IMR-90 (cell line): ENCODE data around the gene NEURL4. TPM values are rescaled to one million over a fixed set of nuclear protein-coding genes. Genes with fewer than 3 reads are reported as not detected.
A peak's percentile ranks its signal among the peaks of the same experiment; 100 is the strongest.

Source experiments
- ATAC-seq: fragments of 200-7000 bp; cut with Tn5 transposase; 2 replicates; pipeline ENCODE4 v1.9.1; 2020; ENCODE audit warnings: low read depth, mild to moderate bottlenecking, moderate library complexity
- BruUV-seq: library from RNA; stranded (reverse); fragments of 400-500 nt; replicated peaks from 2 replicates; lab custom pipeline; 2021; lab: Mats Ljungman, UMichigan
- CTCF ChIA-PET: fragments of 300-600 bp; formaldehyde crosslinking; extraction: SDS; loops from one replicate; lab custom pipeline; 2021; ENCODE audit warnings: antibody characterized with exemption; lab: Yijun Ruan, JAX
- POLR2A ChIA-PET: fragments of 300-600 bp; sonication (Branson Sonifier 250); formaldehyde crosslinking; loops from one replicate; lab custom pipeline; 2022; ENCODE audit warnings: antibody characterized with exemption; ENCODE audit not compliant: unreplicated experiment; lab: Charles Lee
- DNase-seq: peaks from one replicate; pipeline ENCODE4 v3.0.0; 2013
- H2AFZ ChIP-seq: replicated peaks from 2 replicates; pipeline ENCODE3; 2013; ENCODE audit warnings: low read length, mild to moderate bottlenecking; ENCODE audit not compliant: poor library complexity
- H2AK5ac ChIP-seq: 2 replicates; pipeline ENCODE4 v1.6.1; 2013; ENCODE audit warnings: low read depth, low read length, inconsistent platforms
- H2AK9ac ChIP-seq: replicated peaks from 2 replicates; pipeline ENCODE3; 2013; ENCODE audit warnings: mild to moderate bottlenecking, low read depth, low read length, moderate library complexity; ENCODE audit not compliant: poor library complexity
- H2BK120ac ChIP-seq: 2 replicates; pipeline ENCODE4 v1.6.1; 2013; ENCODE audit warnings: low read depth, low read length, inconsistent platforms
- H2BK15ac ChIP-seq: 3 replicates; pipeline ENCODE4 v1.6.1; 2013; ENCODE audit warnings: low read depth, low read length, inconsistent platforms
- H2BK20ac ChIP-seq: 2 replicates; pipeline ENCODE4 v1.6.1; 2013; ENCODE audit warnings: low read depth, mild to moderate bottlenecking, inconsistent platforms, low read length, moderate library complexity
- H2BK5ac ChIP-seq: 2 replicates; pipeline ENCODE4 v1.6.1; 2013; ENCODE audit warnings: mild to moderate bottlenecking, low read depth, low read length, inconsistent platforms; ENCODE audit not compliant: poor library complexity, severe bottlenecking
- H3K14ac ChIP-seq: replicated peaks from 2 replicates; pipeline ENCODE4 v1.6.1; 2013; ENCODE audit warnings: low read depth, low read length, inconsistent platforms
- H3K18ac ChIP-seq: 2 replicates; pipeline ENCODE4 v1.6.1; 2013; ENCODE audit warnings: low read depth, low read length, control low read depth
- H3K23ac ChIP-seq: 2 replicates; pipeline ENCODE4 v1.6.1; 2013; ENCODE audit warnings: low read depth, low read length, inconsistent platforms
- H3K27ac ChIP-seq: 2 replicates; pipeline ENCODE4 v1.5.1; 2013; ENCODE audit warnings: mild to moderate bottlenecking, control low read depth, low read length; ENCODE audit not compliant: insufficient read depth
- H3K27me3 ChIP-seq: 2 replicates; pipeline ENCODE4 v1.6.1; 2013; ENCODE audit warnings: low read length; ENCODE audit not compliant: control insufficient read depth, insufficient read depth
- H3K36me3 ChIP-seq: 2 replicates; pipeline ENCODE4 v1.6.1; 2013; ENCODE audit warnings: low read length, mixed read lengths; ENCODE audit not compliant: control insufficient read depth, insufficient read depth
- H3K4ac ChIP-seq: 2 replicates; pipeline ENCODE4 v1.6.1; 2013; ENCODE audit warnings: low read depth, low read length, inconsistent platforms
- H3K4me1 ChIP-seq: 2 replicates; pipeline ENCODE4 v1.6.1; 2013; ENCODE audit warnings: low read length, mixed read lengths; ENCODE audit not compliant: control insufficient read depth, insufficient read depth
- H3K4me2 ChIP-seq: 2 replicates; pipeline ENCODE4 v1.6.1; 2013; ENCODE audit warnings: low read depth, mild to moderate bottlenecking, control low read depth, low read length, moderate library complexity
- H3K4me3 ChIP-seq: 2 replicates; pipeline ENCODE4 v1.5.1; 2013; ENCODE audit warnings: low read depth, mild to moderate bottlenecking, control low read depth, low read length, moderate library complexity; ENCODE audit not compliant: insufficient read depth
- H3K56ac ChIP-seq: 2 replicates; pipeline ENCODE4 v1.6.1; 2013; ENCODE audit warnings: low read length, inconsistent platforms; ENCODE audit not compliant: insufficient read depth; ENCODE audit errors: extremely low read depth
- H3K79me1 ChIP-seq, 2 experiments: 2 replicates each; pipeline ENCODE4 v1.6.1; 2013; ENCODE audit warnings: low read length in 2 of 2, inconsistent platforms in 1 of 2, low read depth in 1 of 2
- H3K9ac ChIP-seq: 2 replicates; pipeline ENCODE4 v1.6.1; 2013; ENCODE audit warnings: low read depth, low read length, control low read depth
- H3K9me1 ChIP-seq: 2 replicates; pipeline ENCODE4 v1.6.1; 2013; ENCODE audit warnings: low read length, inconsistent platforms; ENCODE audit not compliant: insufficient read depth
- H3K9me3 ChIP-seq: 2 replicates; pipeline ENCODE4 v1.6.1; 2013; ENCODE audit warnings: low read length; ENCODE audit not compliant: control insufficient read depth, insufficient read depth
- H4K20me1 ChIP-seq: 2 replicates; pipeline ENCODE4 v1.6.1; 2013; ENCODE audit warnings: low read length, inconsistent platforms; ENCODE audit not compliant: insufficient read depth
- H4K5ac ChIP-seq: 2 replicates; pipeline ENCODE4 v1.6.1; 2013; ENCODE audit warnings: mild to moderate bottlenecking, low read depth, low read length, control low read depth
- H4K8ac ChIP-seq, 2 experiments: 2 replicates each; pipeline ENCODE4 v1.6.1; 2013; ENCODE audit warnings: low read depth in 2 of 2, low read length in 2 of 2, control low read depth in 1 of 2, inconsistent platforms in 1 of 2
- H4K91ac ChIP-seq: 2 replicates; pipeline ENCODE4 v1.6.1; 2013; ENCODE audit warnings: low read depth, low read length, inconsistent platforms; ENCODE audit not compliant: insufficient read depth
- MAFK ChIP-seq: IDR thresholded peaks from 2 replicates; pipeline ENCODE4 v1.6.1; 2012; ENCODE audit warnings: low read depth, low read length, improper control_type of control experiment
- MAZ ChIP-seq: IDR thresholded peaks from 2 replicates; pipeline ENCODE4 v1.6.1; 2012; ENCODE audit warnings: low read depth, mild to moderate bottlenecking, low read length, improper control_type of control experiment, moderate library complexity, borderline replicate concordance
- RAD21 ChIP-seq: IDR thresholded peaks from 2 replicates; pipeline ENCODE4 v1.6.1; 2012; ENCODE audit warnings: low read length, improper control_type of control experiment
- RFX5 ChIP-seq: IDR thresholded peaks from 2 replicates; pipeline ENCODE4 v1.8.0; 2012; ENCODE audit warnings: low read depth, mild to moderate bottlenecking, low read length, moderate library complexity
- WGBS, 2 experiments: methylation state at CpG; one replicate each; pipeline versions ENCODE4 v1.1.5 to v1.1.7; 2013; ENCODE audit warnings: missing lambda C conversion rate in 2 of 2; ENCODE audit not compliant: insufficient read length in 1 of 2; ENCODE audit errors: extremely low coverage in 2 of 2; 5-methylcytosine and 5-hydroxymethylcytosine counted together
- dilution Hi-C: fragments of 300-500 bp; cut with HindIII; formaldehyde crosslinking; loops from one replicate; pipeline ENCODE4 v1.14.3; 2018; ENCODE audit warnings: low sequenced_read_pairs; ENCODE audit not compliant: unreplicated experiment
- in situ Hi-C: fragments of 300-500 bp; cut with MboI; formaldehyde crosslinking; loops from 3 replicates; pipeline ENCODE4 v1.14.3; 2019; ENCODE audit warnings: low sequenced_read_pairs, inconsistent platforms, mixed read lengths
- intact Hi-C: fragments of 100-400 bp; cut with micrococcal nuclease; formaldehyde crosslinking; loops from 2 replicates; pipeline ENCODE4 v1.10.0; 2022
- polyA plus RNA-seq, 3 experiments: library from polyadenylated mRNA; depleted of rRNA; stranded (reverse); fragments of >200 nt; gene quantifications; 2 replicates each; pipeline ENCODE4 v1.2.3, GENCODE V29; 2012; ENCODE audit warnings: low replicate concordance in 1 of 3
- total RNA-seq: library from RNA; depleted of rRNA; stranded (reverse); fragments of >200 nt; gene quantifications from 2 replicates; pipeline ENCODE4 v1.2.3, GENCODE V29; 2012

NEURL4 gene
- total and polyA plus RNA-seq, 2 of the 4 experiments (the other 2 are of a cell fraction): 8.4 to 23.3 TPM

DNA sequence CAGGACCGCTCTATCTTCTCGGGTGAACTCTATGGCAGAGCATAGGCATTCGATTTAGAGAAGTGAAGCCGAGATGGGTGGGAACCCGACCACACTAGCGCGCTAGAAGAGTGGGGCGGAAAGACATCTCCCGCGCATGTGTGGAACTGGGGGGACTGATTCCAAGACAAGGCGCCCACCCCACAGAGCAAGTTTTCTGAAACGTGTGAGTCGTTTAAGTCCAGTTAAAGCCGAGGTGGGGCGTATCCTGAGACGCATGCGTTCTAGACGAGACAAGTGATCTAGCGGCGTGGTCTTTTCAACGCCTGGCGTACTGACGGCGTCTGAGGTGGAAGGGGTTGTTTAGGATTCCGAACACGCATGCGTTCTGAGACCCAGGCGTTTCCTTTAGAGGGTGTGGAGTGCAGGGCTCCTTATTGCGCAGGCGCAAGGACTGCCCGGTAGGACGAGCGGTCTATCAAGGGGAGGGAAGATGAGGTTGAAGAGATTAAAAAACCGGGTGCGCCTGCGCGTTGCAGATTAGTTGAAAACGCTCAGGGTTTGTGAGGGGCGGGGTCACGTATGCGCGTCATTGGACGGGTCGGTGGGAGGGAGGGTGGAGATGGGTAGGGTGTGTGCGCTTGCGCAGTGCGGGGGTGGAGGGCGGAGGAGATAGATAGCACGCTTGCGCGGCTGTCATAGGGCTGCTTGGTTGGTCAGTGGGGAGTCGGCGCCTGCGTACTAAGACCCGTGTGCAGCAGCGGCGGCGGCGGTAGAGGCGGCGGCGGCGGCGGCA is 22.0 kb downstream of the NEURL4 start, which contains the start of gene EIF5A (continued):
- peak; percentile 97 for TF ChIP-seq MAZ
- TF ChIP-seq RAD21: no peak
- TF ChIP-seq RFX5: no peak

DNA sequence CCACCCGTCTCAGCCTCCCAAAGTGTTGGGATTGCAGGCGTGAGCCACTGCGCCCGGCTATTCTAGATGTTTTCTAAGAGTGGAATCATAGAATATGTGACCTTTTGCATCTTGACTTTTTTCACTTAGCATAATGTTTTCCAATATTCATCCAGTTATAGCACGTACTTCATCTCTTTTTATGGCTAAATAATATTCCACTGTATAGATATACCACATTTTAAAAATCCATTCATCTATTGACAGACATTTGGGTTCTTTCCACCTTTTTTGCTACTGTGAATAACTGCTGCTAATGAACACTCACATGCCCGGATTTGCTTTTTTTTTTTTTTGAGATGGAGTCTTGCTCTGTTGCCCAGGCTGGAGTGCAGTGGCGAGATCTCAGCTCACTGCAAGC is 25.0 kb downstream of the NEURL4 start:
- Histone ChIP-seq H4K8ac (no peak overlapping the region), H3K79me1 (peaks cover 0 to 9% of the 10 kb centered on the region in 2 experiments; a peak in 2 of 4 replicates), H4K91ac (no peak overlapping the region), H3K36me3 (no peaks in the 10 kb centered on the region), H2AK5ac (no peak overlapping the region), H2BK5ac (no peak overlapping the region), H3K4me2 (no peak overlapping the region), H2BK20ac (no peak overlapping the region), H3K18ac (no peak overlapping the region), H3K23ac (no peak overlapping the region), H3K4me1 (no peaks in the 10 kb centered on the region), H3K9ac (no peak overlapping the region), H4K5ac (no peak overlapping the region), H3K14ac (no peak overlapping the region), H2BK15ac (no peak overlapping the region), H4K20me1 (peaks cover 10% of the 10 kb centered on the region), H2BK120ac (no peak overlapping the region), H3K4me3 (no peak overlapping the region), H2AFZ (no peak overlapping the region), H3K9me3 (no peaks in the 10 kb centered on the region), H2AK9ac (no peak overlapping the region), H3K9me1 (no peaks in the 10 kb centered on the region), H3K27ac (no peak overlapping the region), H3K56ac (no peak overlapping the region), H3K4ac (no peak overlapping the region), H3K27me3 (peaks cover 3% of the 10 kb centered on the region; the same call in 1 of the 2 replicates)
- no CpG with 5 or more reads among the region's 7 CpGs for WGBS, 2 experiments
- ATAC-seq (no peak), DNase-seq (no peak)
- BruUV-seq: no TSS peak
- ChIA-PET POLR2A (no interaction called here), CTCF (no interaction called here)
- intact Hi-C loops: no loop called here
- no peak for TF ChIP-seq MAFK
- dilution Hi-C loops: no loop called here
- in situ Hi-C loops: loop anchor here (10.0 kb wide), 1 partner anchor 259 kb away; the partner anchor contains the start of gene SLC16A11
